ENCODE results near the gene TSNAXIP1. TPM values are rescaled to one million over a fixed set of nuclear protein-coding genes. Genes with fewer than 3 reads are reported as not detected.

TSNAXIP1 gene
- total RNA-seq = 1 to 10 TPM in 1 of 5 experiments, under 1 TPM in 4; 0.24 to 1.1 (median 0.54) TPM
- not detected for polyA plus RNA-seq
- total RNA-seq = 0.67 reads per million

- peaks cover 0 to under 1% (median 0%) of the 10 kb centered on the region in 5 donors for H3K27me3 Mint-ChIP-seq
- H3K4me1 Mint-ChIP-seq = peaks cover 13 to 49% (median 42%) of the 10 kb centered on the region in 7 donors
- Histone ChIP-seq H3K36me3 (ENCODE audit: control insufficient read depth in 2 of 3, insufficient read depth in 3 of 3, low read length in 3 of 3) (peaks cover 0 to 4% (median 0%) of the 10 kb centered on the region in 3 experiments), H3K9me3 (ENCODE audit: control insufficient read depth in 2 of 3, low read length in 3 of 3) (no peaks in the 10 kb centered on the region), H3K4me1 (ENCODE audit: control insufficient read depth in 2 of 2, insufficient read depth in 2 of 2, low read length in 2 of 2) (peaks cover 29 to 43% of the 10 kb centered on the region in 2 donors), H3K27ac (ENCODE audit: low read depth, low read length) (peak within 1 kb of the TSS; percentile 89), H3K27me3 (ENCODE audit: control insufficient read depth in 2 of 2, insufficient read depth in 2 of 2, low read length in 2 of 2) (no peaks in the 10 kb centered on the region), H3K4me3 (ENCODE audit: low read length) (peak within 1 kb of the TSS; percentile 88)
- ATAC-seq = peak; percentile 96
- H3K9me3 Mint-ChIP-seq = no peaks in the 10 kb centered on the region
- peak; percentile 91 to 99 (median 97) for DNase-seq
- peak within 1 kb of the TSS; percentile 74 to 97 (median 95) for H3K27ac Mint-ChIP-seq
- CTCF ChIA-PET = interaction anchor here (1.3 to 1.9 kb wide), 4 partner anchors 9 to 259 kb away, joined by 3 to 13 read pairs (median 5); no protein-coding TSS in a partner anchor
- POLR2A ChIA-PET = interaction anchor here (0.5 to 1.9 kb wide), 23 partner anchors 9 to 504 kb away, joined by 3 to 15 read pairs (median 5); partner anchors contain the start of genes DPEP2, GFOD2, NUTF2 and PRMT7
- H3K36me3 Mint-ChIP-seq = peaks cover 0 to 32% (median 6%) of the 10 kb centered on the region in 5 donors
- peak within 1 kb of the TSS; percentile 75 to 97 (median 94) for H3K4me3 Mint-ChIP-seq
- intact Hi-C loops (cut with micrococcal nuclease) = loop anchor here (1.0 to 10.0 kb wide), 24 partner anchors 10 to 1581 kb away; partner anchors contain the start of genes ACD (in 2 of the 2), ATP6V0D1 (in 2 of the 2), CTCF (in 2 of the 2) and GFOD2 (in 2 of the 2)
Observed at GRCh38 chr16:67806428-67807147, at the start of gene TSNAXIP1, which contains the start of gene RANBP10. Gene TSNAXIP1 (plus strand): TSS chr16:67806889. CDS start chr16:67807150, 261 bp downstream. Gene RANBP10 (minus strand): TSS chr16:67806560. CDS start chr16:67806536, 24 bp downstream.

- peaks cover 0 to 32% (median 0%) of the 10 kb centered on the region in 3 experiments for H3K36me3 ChIP-seq (ENCODE audit: control insufficient read depth in 2 of 3, insufficient read depth in 3 of 3, low read length in 3 of 3)
- no peak overlapping the region for H3K27ac ChIP-seq (ENCODE audit: low read depth, low read length)
- ATAC-seq (no peak), DNase-seq (no peak)
- no peak overlapping the region for H3K27ac Mint-ChIP-seq
- CTCF ChIA-PET = interaction anchor here (0.5 kb wide), 1 partner anchor 223 kb away, joined by 3 read pairs; no protein-coding TSS in a partner anchor
- H3K27me3 Mint-ChIP-seq = no peaks in the 10 kb centered on the region
- no peaks in the 10 kb centered on the region for H3K9me3 ChIP-seq (ENCODE audit: control insufficient read depth in 2 of 3, low read length in 3 of 3)
- POLR2A ChIA-PET = interaction anchor here (0.9 kb wide), 1 partner anchor 13 kb away, joined by 3 read pairs; no protein-coding TSS in a partner anchor
- no peak overlapping the region for H3K4me3 ChIP-seq (ENCODE audit: low read length)
- H3K36me3 Mint-ChIP-seq = peaks cover 0 to 31% (median 4%) of the 10 kb centered on the region in 5 donors
- H3K27me3 ChIP-seq (ENCODE audit: control insufficient read depth in 2 of 2, insufficient read depth in 2 of 2, low read length in 2 of 2) = no peaks in the 10 kb centered on the region
- intact Hi-C loops (cut with micrococcal nuclease) = no loop called here
- H3K4me1 Mint-ChIP-seq = peaks cover 17 to 31% (median 19%) of the 10 kb centered on the region in 7 donors
- no peak overlapping the region for H3K4me3 Mint-ChIP-seq
- peaks cover 0 to 4% of the 10 kb centered on the region in 2 donors for H3K4me1 ChIP-seq (ENCODE audit: control insufficient read depth in 2 of 2, insufficient read depth in 2 of 2, low read length in 2 of 2)
- H3K9me3 Mint-ChIP-seq = no peaks in the 10 kb centered on the region
Observed at GRCh38 chr16:67758006-67758405, 48.7 kb upstream of the TSNAXIP1 start.

GRCh38 chr16:67758966-67759365 is 47.7 kb upstream of the TSNAXIP1 start:
- intact Hi-C loops (cut with micrococcal nuclease) = no loop called here
- no peaks in the 10 kb centered on the region for H3K27me3 Mint-ChIP-seq
- H3K36me3 Mint-ChIP-seq = peaks cover 0 to 29% (median 4%) of the 10 kb centered on the region in 5 donors
- peaks cover 0 to 4% of the 10 kb centered on the region in 2 donors for H3K4me1 ChIP-seq (ENCODE audit: control insufficient read depth in 2 of 2, insufficient read depth in 2 of 2, low read length in 2 of 2)
- H3K27ac Mint-ChIP-seq = peak overlapping the region in 2 of 9 donors; percentile 14 to 23
- ChIA-PET CTCF (interaction anchor here (0.6 kb wide), 1 partner anchor 728 kb away, joined by 4 read pairs; no protein-coding TSS in a partner anchor), POLR2A (no interaction called here)
- H3K27me3 ChIP-seq (ENCODE audit: control insufficient read depth in 2 of 2, insufficient read depth in 2 of 2, low read length in 2 of 2) = no peaks in the 10 kb centered on the region
- no peak overlapping the region for H3K4me3 ChIP-seq (ENCODE audit: low read length)
- DNase-seq (no peak), ATAC-seq (no peak)
- no peak overlapping the region for H3K27ac ChIP-seq (ENCODE audit: low read depth, low read length)
- H3K4me1 Mint-ChIP-seq = peaks cover 18 to 31% (median 21%) of the 10 kb centered on the region in 7 donors
- no peaks in the 10 kb centered on the region for H3K9me3 Mint-ChIP-seq
- H3K9me3 ChIP-seq (ENCODE audit: control insufficient read depth in 2 of 3, low read length in 3 of 3) = no peaks in the 10 kb centered on the region
- H3K4me3 Mint-ChIP-seq = no peak overlapping the region
- H3K36me3 ChIP-seq (ENCODE audit: control insufficient read depth in 2 of 3, insufficient read depth in 3 of 3, low read length in 3 of 3) = peaks cover 0 to 34% (median 0%) of the 10 kb centered on the region in 3 experiments

- Histone ChIP-seq H3K27me3 (ENCODE audit: control insufficient read depth in 2 of 2, insufficient read depth in 2 of 2, low read length in 2 of 2) (no peaks in the 10 kb centered on the region), H3K36me3 (ENCODE audit: control insufficient read depth in 2 of 3, insufficient read depth in 3 of 3, low read length in 3 of 3) (peaks cover 0 to 32% (median 0%) of the 10 kb centered on the region in 3 experiments), H3K4me3 (ENCODE audit: low read length) (no peak overlapping the region), H3K9me3 (ENCODE audit: control insufficient read depth in 2 of 3, low read length in 3 of 3) (no peaks in the 10 kb centered on the region), H3K4me1 (ENCODE audit: control insufficient read depth in 2 of 2, insufficient read depth in 2 of 2, low read length in 2 of 2) (peaks cover 0 to 4% of the 10 kb centered on the region in 2 donors), H3K27ac (ENCODE audit: low read depth, low read length) (no peak overlapping the region)
- Mint-ChIP-seq H3K27ac (peak overlapping the region in 8 of 9 donors; percentile 42 to 92 (median 64)), H3K4me3 (no peak overlapping the region), H3K36me3 (peaks cover 0 to 29% (median 4%) of the 10 kb centered on the region in 5 donors), H3K4me1 (peaks cover 18 to 31% (median 21%) of the 10 kb centered on the region in 7 donors), H3K27me3 (no peaks in the 10 kb centered on the region), H3K9me3 (no peaks in the 10 kb centered on the region)
- ATAC-seq (peak; percentile 8), DNase-seq (peak in 1 of 9 donors; percentile 11)
- intact Hi-C loops (cut with micrococcal nuclease) = no loop called here
- ChIA-PET POLR2A (interaction anchor here (0.6 kb wide), 1 partner anchor 260 kb away, joined by 4 read pairs; no protein-coding TSS in a partner anchor), CTCF (no interaction called here)
Observed at GRCh38 chr16:67760206-67760955, 46.3 kb upstream of the TSNAXIP1 start.

GRCh38 chr16:67760956-67761230 is 45.8 kb upstream of the TSNAXIP1 start:
- CTCF ChIA-PET = no interaction called here
- H3K27ac Mint-ChIP-seq = peak overlapping the region in 8 of 9 donors; percentile 42 to 92 (median 64)
- H3K27me3 Mint-ChIP-seq = no peaks in the 10 kb centered on the region

GRCh38 chr16:67761924-67762323 is 44.8 kb upstream of the TSNAXIP1 start:
- no peaks in the 10 kb centered on the region for H3K27me3 Mint-ChIP-seq
- H3K36me3 ChIP-seq (ENCODE audit: control insufficient read depth in 2 of 3, insufficient read depth in 3 of 3, low read length in 3 of 3) = peaks cover 0 to 38% (median 0%) of the 10 kb centered on the region in 3 experiments
- no peak overlapping the region for H3K27ac ChIP-seq (ENCODE audit: low read depth, low read length)
- no peaks in the 10 kb centered on the region for H3K9me3 Mint-ChIP-seq
- H3K4me3 ChIP-seq (ENCODE audit: low read length) = no peak overlapping the region
- DNase-seq = no peak
- intact Hi-C loops (cut with micrococcal nuclease) = no loop called here
- ATAC-seq = no peak
- H3K4me1 Mint-ChIP-seq = peaks cover 18 to 31% (median 22%) of the 10 kb centered on the region in 7 donors
- peaks cover 0 to 4% of the 10 kb centered on the region in 2 donors for H3K4me1 ChIP-seq (ENCODE audit: control insufficient read depth in 2 of 2, insufficient read depth in 2 of 2, low read length in 2 of 2)
- no peak overlapping the region for H3K4me3 Mint-ChIP-seq
- ChIA-PET CTCF (no interaction called here), POLR2A (no interaction called here)
- no peaks in the 10 kb centered on the region for H3K27me3 ChIP-seq (ENCODE audit: control insufficient read depth in 2 of 2, insufficient read depth in 2 of 2, low read length in 2 of 2)
- H3K27ac Mint-ChIP-seq = no peak overlapping the region
- no peaks in the 10 kb centered on the region for H3K9me3 ChIP-seq (ENCODE audit: control insufficient read depth in 2 of 3, low read length in 3 of 3)
- peaks cover 0 to 36% (median 4%) of the 10 kb centered on the region in 5 donors for H3K36me3 Mint-ChIP-seq

More at GRCh38 chr16:67760956-67761230, 45.8 kb upstream of the TSNAXIP1 start:
- Mint-ChIP-seq H3K9me3 (no peaks in the 10 kb centered on the region), H3K4me3 (peak overlapping the region in 1 of 10 donors; percentile 48), H3K4me1 (peaks cover 18 to 31% (median 21%) of the 10 kb centered on the region in 7 donors), H3K36me3 (peaks cover 0 to 29% (median 4%) of the 10 kb centered on the region in 5 donors)
- Histone ChIP-seq H3K36me3 (ENCODE audit: control insufficient read depth in 2 of 3, insufficient read depth in 3 of 3, low read length in 3 of 3) (peaks cover 0 to 32% (median 0%) of the 10 kb centered on the region in 3 experiments), H3K27ac (ENCODE audit: low read depth, low read length) (no peak overlapping the region), H3K4me3 (ENCODE audit: low read length) (no peak overlapping the region), H3K27me3 (ENCODE audit: control insufficient read depth in 2 of 2, insufficient read depth in 2 of 2, low read length in 2 of 2) (no peaks in the 10 kb centered on the region), H3K4me1 (ENCODE audit: control insufficient read depth in 2 of 2, insufficient read depth in 2 of 2, low read length in 2 of 2) (peaks cover 0 to 4% of the 10 kb centered on the region in 2 donors), H3K9me3 (ENCODE audit: control insufficient read depth in 2 of 3, low read length in 3 of 3) (no peaks in the 10 kb centered on the region)
- intact Hi-C loops (cut with micrococcal nuclease) = no loop called here
- ATAC-seq = no peak
- POLR2A ChIA-PET = interaction anchor here (0.5 kb wide), 1 partner anchor 16 kb away, joined by 3 read pairs; no protein-coding TSS in a partner anchor
- no peak for DNase-seq
